Measurements from ENCODE around the gene PERCC1.

DNA sequence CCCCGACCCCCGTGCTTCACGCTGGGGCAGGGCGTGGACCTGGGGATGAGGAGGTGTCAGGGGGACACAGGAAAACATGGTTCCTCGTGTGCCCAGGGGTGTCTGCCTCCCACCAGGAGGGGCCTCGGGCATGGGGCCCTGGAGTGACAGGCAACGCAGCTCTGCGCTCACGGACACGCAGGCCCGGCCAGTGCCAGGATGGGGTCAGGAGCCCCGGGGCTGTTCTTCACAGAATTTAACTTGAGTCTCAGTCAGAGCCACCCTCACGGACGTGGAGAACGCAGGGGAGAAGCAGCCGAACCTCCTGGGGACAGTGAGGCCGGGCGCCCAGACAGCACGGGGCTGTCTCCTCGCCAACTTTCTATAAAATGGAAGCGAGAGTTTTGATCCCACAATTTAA is 33.1 kb upstream of the PERCC1 start:
- TF ChIP-seq, protein P1, sequence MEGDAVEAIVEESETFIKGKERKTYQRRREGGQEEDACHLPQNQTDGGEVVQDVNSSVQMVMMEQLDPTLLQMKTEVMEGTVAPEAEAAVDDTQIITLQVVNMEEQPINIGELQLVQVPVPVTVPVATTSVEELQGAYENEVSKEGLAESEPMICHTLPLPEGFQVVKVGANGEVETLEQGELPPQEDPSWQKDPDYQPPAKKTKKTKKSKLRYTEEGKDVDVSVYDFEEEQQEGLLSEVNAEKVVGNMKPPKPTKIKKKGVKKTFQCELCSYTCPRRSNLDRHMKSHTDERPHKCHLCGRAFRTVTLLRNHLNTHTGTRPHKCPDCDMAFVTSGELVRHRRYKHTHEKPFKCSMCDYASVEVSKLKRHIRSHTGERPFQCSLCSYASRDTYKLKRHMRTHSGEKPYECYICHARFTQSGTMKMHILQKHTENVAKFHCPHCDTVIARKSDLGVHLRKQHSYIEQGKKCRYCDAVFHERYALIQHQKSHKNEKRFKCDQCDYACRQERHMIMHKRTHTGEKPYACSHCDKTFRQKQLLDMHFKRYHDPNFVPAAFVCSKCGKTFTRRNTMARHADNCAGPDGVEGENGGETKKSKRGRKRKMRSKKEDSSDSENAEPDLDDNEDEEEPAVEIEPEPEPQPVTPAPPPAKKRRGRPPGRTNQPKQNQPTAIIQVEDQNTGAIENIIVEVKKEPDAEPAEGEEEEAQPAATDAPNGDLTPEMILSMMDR (IDR thresholded peaks at IDR 0.05) = no peak
- TF ChIP-seq POLR2A (IDR thresholded peaks at IDR 0.05) = no peak

Measured in right lobe of liver (tissue), 4 donors.